GM19438 (cell line): ENCODE results near the gene PGGHG.

Source experiments
- ATAC-seq: cut with Tn5 transposase; IDR thresholded peaks from one replicate; pipeline ENCODE4 v1.9.1; 2021; ENCODE audit warnings: low read depth; ENCODE audit not compliant: unreplicated experiment

The PGGHG gene

GRCh38 chr11:344836-345578 is 56.1 kb downstream of the PGGHG start:
- no peak for ATAC-seq
